ENCODE results near the gene CGNL1.

CGNL1 gene

GRCh38 chr15:57503911-57504598 is 127.8 kb downstream of the CGNL1 start:
- H3K4me3 ChIP-seq (ENCODE audit: low read depth, low read length), result no peak overlapping the region
- ChIA-PET CTCF (interaction anchor here (0.7 to 4.1 kb wide), 7 partner anchors 9 to 163 kb away, joined by 3 to 23 read pairs (median 5); no protein-coding TSS in a partner anchor), POLR2A (no interaction called here)
- no peak for DNase-seq (ENCODE audit: low read depth, low spot score)
- TF ChIP-seq CTCF (IDR thresholded peaks at IDR 0.05; ENCODE audit: insufficient read depth, low read length, missing control alignments), result no peak

- TF ChIP-seq CTCF (IDR thresholded peaks at IDR 0.05; ENCODE audit: insufficient read depth, low read length, missing control alignments), result no peak
- ChIA-PET CTCF (interaction anchor here (0.7 to 4.1 kb wide), 9 partner anchors 10 to 164 kb away, joined by 3 to 23 read pairs (median 5); no protein-coding TSS in a partner anchor), POLR2A (no interaction called here)
- H3K4me3 ChIP-seq (ENCODE audit: low read depth, low read length), result no peak overlapping the region
- no peak for DNase-seq (ENCODE audit: low read depth, low spot score)
These were observed 128.3 kb downstream of the CGNL1 start for GRCh38 chr15:57504599-57504940.

DNA sequence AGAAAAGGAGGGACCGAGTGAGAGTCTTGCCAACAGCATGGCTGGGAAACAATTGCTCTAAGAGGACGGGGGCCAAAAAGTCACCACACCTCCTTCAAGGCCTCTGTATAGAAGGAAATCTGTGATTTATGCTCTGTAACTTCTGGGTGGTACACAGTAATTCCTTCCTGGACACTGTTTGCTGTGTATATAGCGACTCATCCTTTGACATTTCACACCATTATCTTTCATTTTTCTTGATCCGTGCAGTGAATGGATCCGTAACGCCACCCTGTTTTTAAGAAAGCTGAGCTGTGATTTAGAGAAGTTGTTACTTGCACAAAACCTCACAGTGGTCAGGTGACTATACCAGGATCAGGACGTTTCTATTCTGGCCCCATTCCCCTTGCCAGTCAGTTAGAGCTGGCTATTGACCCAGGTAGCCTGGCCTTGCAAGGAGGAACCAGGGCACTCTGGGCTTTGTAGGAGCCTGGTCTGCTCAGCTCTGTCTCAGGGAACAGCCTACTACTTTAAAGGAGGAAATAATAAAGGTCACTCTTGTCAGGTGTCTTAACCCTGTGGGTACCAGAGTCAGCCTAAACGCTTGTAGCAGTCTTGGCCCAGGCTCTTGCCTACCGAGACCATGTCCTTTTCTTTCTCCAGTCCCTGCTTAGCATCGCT is 128.9 kb downstream of the CGNL1 start:
- ChIA-PET CTCF (interaction anchor here (0.9 to 4.1 kb wide), 9 partner anchors 12 to 164 kb away, joined by 3 to 23 read pairs (median 5); no protein-coding TSS in a partner anchor), POLR2A (no interaction called here)
- H3K4me3 ChIP-seq (ENCODE audit: low read depth, low read length), result no peak overlapping the region
- DNase-seq (ENCODE audit: low read depth, low spot score), result no peak
- no peak for TF ChIP-seq CTCF (IDR thresholded peaks at IDR 0.05; ENCODE audit: insufficient read depth, low read length, missing control alignments)

- TF ChIP-seq CTCF (IDR thresholded peaks at IDR 0.05; ENCODE audit: insufficient read depth, low read length, missing control alignments), result no peak
- H3K4me3 ChIP-seq (ENCODE audit: low read depth, low read length), result no peak overlapping the region
- ChIA-PET POLR2A (no interaction called here), CTCF (interaction anchor here (1.1 to 4.1 kb wide), 8 partner anchors 11 to 168 kb away, joined by 3 to 23 read pairs (median 5); no protein-coding TSS in a partner anchor)
- DNase-seq (ENCODE audit: low read depth, low spot score), result no peak
These were observed 129.7 kb downstream of the CGNL1 start for GRCh38 chr15:57505949-57506391.

DNA sequence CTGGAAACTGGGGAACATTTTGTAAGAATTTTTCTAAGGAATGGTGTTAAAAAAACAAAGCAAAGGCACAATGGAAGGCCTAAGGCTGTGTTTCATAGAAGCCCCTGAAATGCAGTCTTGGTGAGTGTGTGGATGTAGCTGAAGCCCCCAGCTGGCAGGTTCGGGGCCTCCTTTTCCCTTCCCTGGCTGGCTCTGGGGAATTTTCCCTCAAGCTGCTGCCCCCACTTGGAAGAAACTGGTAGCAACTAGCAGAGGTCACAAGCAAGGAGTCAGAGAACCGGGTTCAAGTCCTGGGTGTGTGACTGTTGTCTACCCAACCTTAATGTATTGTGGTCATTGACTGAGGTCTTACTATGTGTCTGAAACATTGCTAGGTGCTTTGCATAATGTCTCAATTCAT is 130.1 kb downstream of the CGNL1 start:
- DNase-seq (ENCODE audit: low read depth, low spot score), result no peak
- ChIA-PET POLR2A (no interaction called here), CTCF (interaction anchor here (1.1 to 4.1 kb wide), 7 partner anchors 12 to 168 kb away, joined by 3 to 23 read pairs (median 5); no protein-coding TSS in a partner anchor)
- no peak for TF ChIP-seq CTCF (IDR thresholded peaks at IDR 0.05; ENCODE audit: insufficient read depth, low read length, missing control alignments)
- H3K4me3 ChIP-seq (ENCODE audit: low read depth, low read length), result no peak overlapping the region

GRCh38 chr15:57507111-57507510 is 130.8 kb downstream of the CGNL1 start:
- ChIA-PET CTCF (interaction anchor here (1.4 kb wide), 1 partner anchor 169 kb away, joined by 3 read pairs; no protein-coding TSS in a partner anchor), POLR2A (no interaction called here)
- no peak for DNase-seq (ENCODE audit: low read depth, low spot score)
- H3K4me3 ChIP-seq (ENCODE audit: low read depth, low read length), result no peak overlapping the region
- TF ChIP-seq CTCF (IDR thresholded peaks at IDR 0.05; ENCODE audit: insufficient read depth, low read length, missing control alignments), result no peak
